Calu3 (cell line): ENCODE measurements around the gene AKAP1. TPM values are rescaled to one million over a fixed set of nuclear protein-coding genes. Genes with fewer than 3 reads are reported as not detected.
A peak's percentile ranks its signal among the peaks of the same experiment; 100 is the strongest.

Experiments used
- BruUV-seq: library from RNA; stranded (reverse); fragments of 400-500 nt; replicated peaks from 2 replicates; lab custom pipeline; 2021; lab: Mats Ljungman, UMichigan
- CTCF ChIA-PET: fragments of 300-600 bp; sonication (Branson Sonifier 250); formaldehyde crosslinking; loops from one replicate; lab custom pipeline; 2022; ENCODE audit warnings: antibody characterized with exemption; lab: Charles Lee
- DNase-seq: peaks from one replicate; pipeline ENCODE4 v3.0.0; 2022
- H3K27ac Mint-ChIP-seq: one replicate; pipeline ENCODE4 v1.8.0; 2022; ENCODE audit warnings: mixed read lengths; ENCODE audit not compliant: unreplicated experiment
- H3K27me3 Mint-ChIP-seq: one replicate; pipeline ENCODE4 v1.8.0; 2022; ENCODE audit warnings: mixed read lengths; ENCODE audit not compliant: unreplicated experiment
- H3K36me3 Mint-ChIP-seq: one replicate; pipeline ENCODE4 v1.8.0; 2022; ENCODE audit warnings: mild to moderate bottlenecking, moderate library complexity, mixed read lengths; ENCODE audit not compliant: insufficient read depth, unreplicated experiment
- H3K4me1 Mint-ChIP-seq: one replicate; pipeline ENCODE4 v1.8.0; 2022; ENCODE audit warnings: mild to moderate bottlenecking, low read depth, mixed read lengths; ENCODE audit not compliant: unreplicated experiment
- H3K4me3 Mint-ChIP-seq: one replicate; pipeline ENCODE4 v1.8.0; 2022; ENCODE audit warnings: mild to moderate bottlenecking, low read depth, moderate library complexity, mixed read lengths; ENCODE audit not compliant: unreplicated experiment
- H3K9me3 Mint-ChIP-seq: one replicate; pipeline ENCODE4 v1.8.0; 2022; ENCODE audit warnings: low read depth, mixed read lengths; ENCODE audit not compliant: unreplicated experiment
- CTCF ChIP-seq: fragments of 200-600 bp; IDR thresholded peaks from one replicate; pipeline ENCODE4 v1.8.0; 2022; ENCODE audit warnings: antibody characterized with exemption; ENCODE audit not compliant: unreplicated experiment
- intact Hi-C: fragments of 100-400 bp; cut with micrococcal nuclease; formaldehyde crosslinking; loops from one replicate; pipeline ENCODE4 v1.10.0; 2022; ENCODE audit not compliant: unreplicated experiment
- total RNA-seq: library from RNA; stranded (reverse); gene quantifications from 2 replicates; pipeline ENCODE4 v1.2.3, GENCODE V29; 2022

Gene AKAP1
- total RNA-seq, 1 experiment from 2014 or later, result 41.4 TPM

- Mint-ChIP-seq H3K4me1 (peaks cover 2% of the 10 kb centered on the region), H3K36me3 (peaks cover 26% of the 10 kb centered on the region), H3K27ac (no peak overlapping the region), H3K9me3 (no peaks in the 10 kb centered on the region), H3K4me3 (no peak overlapping the region), H3K27me3 (no peaks in the 10 kb centered on the region)
- no peak for TF ChIP-seq CTCF
- intact Hi-C loops, result no loop called here
- BruUV-seq, result no TSS peak
- DNase-seq, result no peak
- CTCF ChIA-PET, result no interaction called here
Measured at GRCh38 chr17:57111386-57111785, 26.3 kb downstream of the AKAP1 start.

GRCh38 chr17:57113011-57113410 is 28.0 kb downstream of the AKAP1 start:
- H3K9me3 Mint-ChIP-seq, result no peaks in the 10 kb centered on the region
- H3K4me3 Mint-ChIP-seq, result no peak overlapping the region
- no peaks in the 10 kb centered on the region for H3K27me3 Mint-ChIP-seq
- no peak for DNase-seq
- CTCF ChIA-PET, result no interaction called here
- BruUV-seq, result no TSS peak
- no peak overlapping the region for H3K27ac Mint-ChIP-seq
- H3K36me3 Mint-ChIP-seq, result peaks cover 30% of the 10 kb centered on the region
- H3K4me1 Mint-ChIP-seq, result no peaks in the 10 kb centered on the region
- intact Hi-C loops, result no loop called here
- no peak for TF ChIP-seq CTCF

GRCh38 chr17:57113656-57114055 is 28.6 kb downstream of the AKAP1 start:
- TF ChIP-seq CTCF, result no peak
- intact Hi-C loops, result no loop called here
- no peaks in the 10 kb centered on the region for H3K27me3 Mint-ChIP-seq
- H3K36me3 Mint-ChIP-seq, result peaks cover 30% of the 10 kb centered on the region
- H3K4me3 Mint-ChIP-seq, result no peak overlapping the region
- CTCF ChIA-PET, result no interaction called here
- no TSS peak for BruUV-seq
- no peaks in the 10 kb centered on the region for H3K9me3 Mint-ChIP-seq
- H3K4me1 Mint-ChIP-seq, result no peaks in the 10 kb centered on the region
- H3K27ac Mint-ChIP-seq, result no peak overlapping the region
- DNase-seq, result no peak

- TF ChIP-seq CTCF, result peak; percentile 82
- CTCF ChIA-PET, result no interaction called here
- peak; percentile 56 for DNase-seq
- H3K9me3 Mint-ChIP-seq, result no peaks in the 10 kb centered on the region
- peaks cover 30% of the 10 kb centered on the region for H3K36me3 Mint-ChIP-seq
- no peaks in the 10 kb centered on the region for H3K27me3 Mint-ChIP-seq
- intact Hi-C loops, result no loop called here
- H3K4me3 Mint-ChIP-seq, result no peak overlapping the region
- BruUV-seq, result no TSS peak
- no peaks in the 10 kb centered on the region for H3K4me1 Mint-ChIP-seq
- H3K27ac Mint-ChIP-seq, result no peak overlapping the region
Measured at GRCh38 chr17:57114085-57114673, 29.1 kb downstream of the AKAP1 start.
